Islet of Langerhans (tissue), 1 donor: ENCODE measurements around the gene MROH9.

Source experiments
- FAIRE-seq: peaks from one replicate; lab custom pipeline; 2011; peaks lifted over from hg19 to GRCh38; lab: Jason Lieb, UNC

Gene MROH9

DNA sequence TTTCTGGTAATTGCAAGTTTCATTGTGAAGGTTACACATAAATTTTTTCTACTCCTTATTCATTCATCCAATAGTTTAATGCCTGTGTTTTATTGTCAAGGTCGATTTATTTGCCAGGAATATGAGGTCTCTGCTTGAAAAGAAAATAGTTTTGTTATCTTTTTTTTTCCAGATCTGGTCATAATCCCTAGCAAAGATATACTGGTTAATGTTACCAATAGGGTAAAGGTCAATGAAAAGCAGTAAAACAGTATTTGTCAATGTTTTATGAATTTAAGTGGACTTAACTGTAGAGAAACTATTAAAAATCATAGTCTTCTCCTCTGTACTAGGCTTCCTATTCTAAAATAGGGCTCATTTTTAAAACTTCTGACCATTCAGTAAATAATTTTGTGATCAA, 147.3 kb downstream of the MROH9 start:
- FAIRE-seq: no peak

DNA sequence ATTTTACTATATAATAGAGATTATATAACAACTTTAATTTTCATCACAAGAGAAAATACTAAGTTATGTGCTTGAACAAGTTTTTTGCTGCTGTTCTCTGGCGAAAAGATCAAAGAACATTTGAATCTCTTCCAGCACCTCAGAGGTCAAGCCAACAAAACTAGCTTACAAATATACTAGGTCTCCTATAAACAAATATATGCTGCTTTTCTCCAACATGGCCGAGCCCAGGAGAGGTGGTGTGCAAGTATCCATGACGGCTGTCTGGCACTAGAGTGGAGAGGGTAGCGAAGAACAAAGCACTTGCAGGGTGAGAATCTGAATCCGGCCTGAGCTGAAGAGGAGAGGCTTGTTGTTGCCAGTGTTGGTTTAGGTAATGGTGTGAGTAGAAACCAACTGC, 147.9 kb downstream of the MROH9 start:
- no peak for FAIRE-seq

DNA sequence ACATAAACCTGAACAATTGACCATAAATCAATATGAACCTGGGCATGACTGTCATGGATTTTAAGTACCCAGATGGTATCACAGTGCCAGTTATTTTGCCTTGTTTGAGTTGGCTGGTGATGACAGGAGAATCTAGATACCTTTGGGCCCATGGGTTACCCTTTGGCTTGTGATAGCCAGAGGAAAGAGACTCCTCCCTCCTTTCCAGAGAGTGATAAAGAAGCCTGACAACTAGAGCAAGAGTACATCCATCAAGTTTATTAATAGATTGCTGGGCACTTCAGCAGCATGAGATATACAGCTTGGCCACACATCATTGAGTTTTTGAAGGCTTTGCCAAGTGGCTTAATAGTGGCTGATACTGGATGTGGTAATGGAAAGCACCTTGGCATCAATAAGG, 148.8 kb downstream of the MROH9 start:
- no peak for FAIRE-seq

DNA sequence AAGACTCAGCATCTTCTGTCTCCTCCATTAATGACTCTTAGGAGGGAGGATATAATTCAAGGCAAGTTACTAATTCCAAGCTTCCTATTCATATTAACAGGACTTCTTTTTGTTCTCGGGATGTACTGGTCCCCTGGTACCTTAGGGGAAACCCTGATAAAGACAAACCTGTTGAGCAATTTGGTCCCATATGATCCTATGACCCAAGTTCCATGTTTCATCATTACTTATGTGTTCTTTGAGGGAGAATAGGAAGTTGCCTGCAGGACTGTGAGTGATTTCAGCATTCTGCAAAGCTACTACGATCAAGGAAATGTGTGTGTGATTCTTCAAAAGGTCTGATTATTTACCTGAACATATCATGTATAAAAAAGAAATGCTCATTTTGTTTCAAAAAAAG, 149.5 kb downstream of the MROH9 start:
- FAIRE-seq: no peak

DNA sequence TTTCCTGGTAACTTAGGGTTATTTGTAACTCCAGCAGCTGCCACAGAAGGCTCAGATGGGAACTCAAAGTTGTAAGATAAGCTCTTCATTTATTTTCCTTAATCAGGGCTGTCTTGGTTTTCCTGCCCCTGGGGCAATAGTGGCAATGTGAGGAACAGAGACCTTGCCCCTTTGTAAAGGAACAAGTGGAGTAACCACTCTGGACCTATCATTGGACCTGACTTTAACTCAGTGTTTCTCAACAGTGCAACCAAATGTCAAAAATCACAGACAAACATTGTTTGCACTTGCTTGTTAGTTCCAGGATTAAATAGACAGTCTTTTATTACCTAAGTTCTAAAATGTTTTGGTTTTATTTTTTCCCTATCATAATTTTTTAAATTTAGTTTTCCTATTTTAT, 152.6 kb downstream of the MROH9 start:
- no peak for FAIRE-seq

DNA sequence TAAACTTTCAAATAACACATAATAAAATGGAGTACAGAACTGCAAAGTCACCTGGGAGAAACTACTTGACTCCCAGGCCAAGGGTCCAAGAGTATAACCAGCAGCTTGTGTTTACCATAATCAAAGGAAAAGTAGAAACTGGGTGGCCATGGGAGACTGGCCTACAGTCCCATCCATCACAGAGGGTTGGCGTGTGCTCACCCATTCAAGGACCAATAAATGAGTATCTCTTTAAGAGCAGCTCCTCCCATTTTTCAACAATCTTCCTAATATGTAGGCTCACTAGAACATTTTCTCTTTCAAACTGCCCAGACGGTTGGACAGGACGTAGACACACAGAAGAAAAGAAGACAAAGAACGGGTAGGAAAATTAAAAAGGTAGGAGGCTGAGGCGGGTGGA, 155.3 kb downstream of the MROH9 start, which contains the start of gene FMO3:
TSS of gene FMO3 (plus strand) at position 302 of the 400 bp plus-strand sequence. CDS start 1,754 bp downstream, outside the sequence.
- no peak for FAIRE-seq

DNA sequence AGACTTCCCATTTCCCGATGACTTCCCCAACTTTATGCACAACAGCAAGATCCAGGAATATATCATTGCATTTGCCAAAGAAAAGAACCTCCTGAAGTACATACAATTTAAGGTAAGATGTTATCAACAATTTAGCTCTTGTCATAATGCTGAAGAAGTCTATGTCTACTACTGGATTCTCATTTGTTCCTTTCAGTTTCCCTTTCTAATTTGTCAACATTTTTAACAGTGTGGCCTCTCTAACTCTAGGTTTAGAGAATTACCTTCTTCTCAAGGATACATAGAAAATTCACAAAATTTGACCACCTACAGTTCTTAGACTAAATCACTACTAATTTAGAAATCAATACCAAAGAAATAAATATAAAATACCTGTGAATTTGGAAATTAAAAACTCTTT, 168.5 kb downstream of the MROH9 start:
- FAIRE-seq: no peak

DNA sequence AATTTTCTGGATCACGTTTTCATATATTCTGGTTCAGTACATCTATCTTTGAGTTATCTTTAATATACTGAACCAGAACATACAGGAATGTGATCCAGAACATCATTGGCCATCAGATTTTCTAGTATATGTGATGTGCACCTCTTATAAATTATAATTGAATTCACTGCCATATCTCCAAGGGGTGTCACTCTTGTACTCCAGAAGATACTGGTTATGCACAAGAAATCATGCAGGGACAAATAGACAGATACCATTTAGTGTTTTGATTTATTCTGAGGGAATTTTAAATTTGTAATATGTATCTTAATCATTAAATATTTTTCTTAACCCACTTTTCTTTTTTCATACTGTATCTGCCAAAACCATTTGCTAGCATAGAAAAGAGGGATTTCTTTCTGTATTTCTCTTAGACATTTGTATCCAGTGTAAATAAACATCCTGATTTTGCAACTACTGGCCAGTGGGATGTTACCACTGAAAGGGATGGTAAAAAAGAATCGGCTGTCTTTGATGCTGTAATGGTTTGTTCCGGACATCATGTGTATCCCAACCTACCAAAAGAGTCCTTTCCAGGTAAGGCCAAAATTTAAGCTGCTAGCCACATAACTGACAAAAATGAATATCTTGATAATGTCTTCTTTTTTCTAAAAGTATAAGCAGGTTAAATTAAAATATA, 172.1 kb downstream of the MROH9 start:
- FAIRE-seq: no peak

DNA sequence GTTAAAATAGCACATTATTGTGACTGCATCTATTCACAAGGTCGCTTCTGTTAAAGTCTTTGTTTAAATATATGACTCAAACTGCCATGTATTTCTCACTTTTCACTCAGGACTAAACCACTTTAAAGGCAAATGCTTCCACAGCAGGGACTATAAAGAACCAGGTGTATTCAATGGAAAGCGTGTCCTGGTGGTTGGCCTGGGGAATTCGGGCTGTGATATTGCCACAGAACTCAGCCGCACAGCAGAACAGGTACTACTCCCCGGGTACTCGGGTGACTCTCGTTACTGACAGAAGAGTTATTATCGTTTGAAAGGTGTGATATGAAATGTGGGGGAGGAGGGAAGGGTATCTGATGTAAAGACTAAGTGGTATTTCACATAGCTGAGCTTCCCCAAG, 172.6 kb downstream of the MROH9 start:
- FAIRE-seq: no peak

DNA sequence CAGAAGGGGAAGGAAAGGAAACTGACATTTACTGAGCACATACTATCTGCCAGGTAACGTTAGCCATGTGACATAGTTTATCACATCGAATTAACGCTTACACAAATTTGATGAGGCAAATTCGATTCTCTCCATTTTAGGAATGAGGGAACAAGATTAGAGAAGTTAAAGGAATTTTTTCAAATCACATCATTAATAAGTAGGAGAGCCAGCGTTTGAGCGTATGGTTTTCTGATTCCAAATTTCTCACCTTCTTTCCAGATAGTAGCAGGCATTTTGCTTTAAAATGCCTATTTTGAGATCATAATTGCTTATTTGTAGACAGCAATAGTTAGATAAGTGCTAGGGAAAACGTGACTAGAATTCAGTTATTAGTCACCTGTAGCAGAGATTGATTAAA, 174.6 kb downstream of the MROH9 start:
- no peak for FAIRE-seq

DNA sequence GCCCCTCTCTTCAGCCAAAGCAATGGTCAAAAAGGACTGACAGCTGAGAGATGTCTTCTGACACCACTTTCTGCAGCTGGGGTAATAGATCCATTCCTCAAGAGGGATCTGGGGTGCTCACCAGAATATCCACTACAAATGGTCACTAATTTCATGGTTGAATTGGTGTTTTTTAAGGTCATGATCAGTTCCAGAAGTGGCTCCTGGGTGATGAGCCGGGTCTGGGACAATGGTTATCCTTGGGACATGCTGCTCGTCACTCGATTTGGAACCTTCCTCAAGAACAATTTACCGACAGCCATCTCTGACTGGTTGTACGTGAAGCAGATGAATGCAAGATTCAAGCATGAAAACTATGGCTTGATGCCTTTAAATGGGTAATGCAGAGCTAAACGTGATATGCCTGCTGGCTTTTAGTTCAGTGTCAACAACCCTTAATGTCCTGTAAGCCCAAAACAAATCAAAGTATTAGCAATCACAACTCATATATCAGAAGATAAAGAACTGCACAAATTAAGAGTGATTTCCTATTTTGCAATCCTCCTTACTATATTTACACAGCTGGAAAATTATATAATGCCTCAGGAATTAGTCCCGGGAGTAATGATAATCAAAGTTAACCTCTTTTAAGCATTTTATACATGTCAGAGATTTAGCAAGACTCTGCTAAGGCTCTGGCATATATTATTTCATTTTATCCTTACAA, 175.4 kb downstream of the MROH9 start:
- no peak for FAIRE-seq

DNA sequence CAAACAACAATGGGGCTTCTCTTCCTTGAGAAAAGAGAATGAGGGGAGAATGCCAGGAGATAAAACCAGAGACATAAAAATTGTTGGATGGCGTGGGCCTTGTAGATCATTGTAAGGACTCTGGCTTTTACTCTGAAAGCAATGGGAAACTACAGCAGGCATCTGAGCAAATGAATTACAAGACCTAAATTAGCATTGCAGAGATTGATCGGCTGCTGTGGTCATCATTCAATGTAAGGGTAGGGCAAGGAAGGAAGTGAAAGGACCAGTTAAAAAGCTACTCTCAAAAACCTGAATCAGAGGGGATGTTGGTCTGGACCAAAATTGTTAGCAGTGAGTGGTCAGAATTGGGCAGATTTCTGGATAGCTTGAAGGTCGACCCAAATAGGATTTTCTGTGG, 176.8 kb downstream of the MROH9 start:
- FAIRE-seq: no peak

DNA sequence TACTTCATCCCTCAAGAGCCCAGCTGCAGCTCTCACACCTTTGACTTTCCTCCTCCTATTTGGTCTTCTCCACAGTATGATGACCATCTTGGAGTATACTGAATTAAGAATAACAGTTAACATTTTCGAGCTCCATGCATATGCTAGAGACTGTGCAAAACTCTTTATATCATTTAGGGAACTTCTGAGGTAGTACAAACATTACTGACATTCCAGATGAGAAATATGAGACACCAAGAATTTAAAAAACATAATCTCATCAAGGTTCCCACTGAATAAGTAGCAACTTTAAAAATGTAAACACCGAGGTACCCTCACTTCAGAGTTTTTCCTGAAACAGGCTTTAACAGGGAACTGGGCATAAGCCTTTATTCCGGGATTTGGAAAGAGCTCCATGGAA, 178.0 kb downstream of the MROH9 start:
- FAIRE-seq: no peak
